Measurements from ENCODE around the gene MPPED2.

MPPED2 gene

DNA sequence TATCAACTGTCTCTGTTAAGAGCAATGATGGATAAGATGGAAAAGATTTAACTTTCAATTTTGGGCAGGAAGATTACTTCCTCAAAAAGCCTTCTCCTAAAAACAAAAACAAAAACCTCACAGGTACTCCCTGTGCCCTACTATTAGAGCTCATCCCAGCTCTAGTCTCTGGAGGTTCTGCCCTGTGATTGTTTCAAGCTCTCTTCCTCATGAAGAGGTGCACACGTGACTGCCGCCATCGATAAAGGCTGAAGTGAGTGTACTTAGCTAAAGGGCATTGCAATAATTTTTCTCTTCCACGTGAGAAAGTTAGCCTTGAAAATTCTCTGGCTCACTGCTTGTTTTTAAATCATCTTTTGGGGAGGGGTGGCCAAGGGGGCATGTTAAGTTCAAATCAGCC lies 36.6 kb downstream of the MPPED2 start:
- no peak overlapping the region for H3K27ac ChIP-seq
- TF ChIP-seq ZFX (IDR thresholded peaks at IDR 0.05): no peak
- TF ChIP-seq, protein P1, sequence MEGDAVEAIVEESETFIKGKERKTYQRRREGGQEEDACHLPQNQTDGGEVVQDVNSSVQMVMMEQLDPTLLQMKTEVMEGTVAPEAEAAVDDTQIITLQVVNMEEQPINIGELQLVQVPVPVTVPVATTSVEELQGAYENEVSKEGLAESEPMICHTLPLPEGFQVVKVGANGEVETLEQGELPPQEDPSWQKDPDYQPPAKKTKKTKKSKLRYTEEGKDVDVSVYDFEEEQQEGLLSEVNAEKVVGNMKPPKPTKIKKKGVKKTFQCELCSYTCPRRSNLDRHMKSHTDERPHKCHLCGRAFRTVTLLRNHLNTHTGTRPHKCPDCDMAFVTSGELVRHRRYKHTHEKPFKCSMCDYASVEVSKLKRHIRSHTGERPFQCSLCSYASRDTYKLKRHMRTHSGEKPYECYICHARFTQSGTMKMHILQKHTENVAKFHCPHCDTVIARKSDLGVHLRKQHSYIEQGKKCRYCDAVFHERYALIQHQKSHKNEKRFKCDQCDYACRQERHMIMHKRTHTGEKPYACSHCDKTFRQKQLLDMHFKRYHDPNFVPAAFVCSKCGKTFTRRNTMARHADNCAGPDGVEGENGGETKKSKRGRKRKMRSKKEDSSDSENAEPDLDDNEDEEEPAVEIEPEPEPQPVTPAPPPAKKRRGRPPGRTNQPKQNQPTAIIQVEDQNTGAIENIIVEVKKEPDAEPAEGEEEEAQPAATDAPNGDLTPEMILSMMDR (conservative IDR thresholded peaks at IDR 0.05): no peak

DNA sequence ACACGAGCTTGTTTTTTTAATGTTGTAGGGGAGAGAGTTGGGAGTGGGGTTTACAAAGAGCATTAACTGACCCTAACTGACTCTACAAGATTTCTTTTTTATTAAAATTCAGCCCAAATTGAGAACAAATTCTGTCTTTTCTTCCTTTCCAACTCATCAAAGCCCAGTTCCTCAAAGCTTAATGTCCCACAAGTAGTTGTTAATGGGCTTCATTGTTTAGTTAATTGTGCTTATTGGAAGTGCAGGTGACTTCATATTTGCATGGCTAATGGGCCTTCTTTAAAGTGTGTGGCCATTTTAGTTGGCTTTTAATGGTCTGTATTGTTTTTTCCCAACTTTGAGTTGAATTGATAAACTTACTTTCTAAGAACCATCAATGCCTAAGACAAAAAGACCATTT lies 39.8 kb downstream of the MPPED2 start:
- H3K27ac ChIP-seq: no peak overlapping the region
- TF ChIP-seq ZFX (IDR thresholded peaks at IDR 0.05): no peak

DNA sequence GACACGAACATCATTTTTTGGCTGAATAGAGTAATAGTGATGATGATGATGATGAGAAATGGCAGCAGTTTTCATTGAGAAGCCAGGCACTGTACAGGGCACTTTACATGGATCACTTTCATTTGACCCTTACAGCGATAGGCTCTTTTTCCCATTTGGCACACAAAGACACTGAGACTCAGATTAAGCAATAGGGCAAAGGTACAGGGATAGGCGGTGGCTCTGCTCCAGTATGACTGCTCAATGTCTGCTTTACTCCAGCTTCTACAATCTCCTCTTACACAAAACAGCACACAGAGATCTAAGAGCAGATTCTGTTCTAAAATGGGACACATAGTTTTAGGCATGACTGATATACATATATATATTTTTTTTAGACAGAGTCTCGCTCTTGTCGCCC lies 40.6 kb downstream of the MPPED2 start:
- TF ChIP-seq, protein P1 (conservative IDR thresholded peaks at IDR 0.05): no peak
- TF ChIP-seq ZFX (IDR thresholded peaks at IDR 0.05): no peak
- no peak overlapping the region for H3K27ac ChIP-seq

DNA sequence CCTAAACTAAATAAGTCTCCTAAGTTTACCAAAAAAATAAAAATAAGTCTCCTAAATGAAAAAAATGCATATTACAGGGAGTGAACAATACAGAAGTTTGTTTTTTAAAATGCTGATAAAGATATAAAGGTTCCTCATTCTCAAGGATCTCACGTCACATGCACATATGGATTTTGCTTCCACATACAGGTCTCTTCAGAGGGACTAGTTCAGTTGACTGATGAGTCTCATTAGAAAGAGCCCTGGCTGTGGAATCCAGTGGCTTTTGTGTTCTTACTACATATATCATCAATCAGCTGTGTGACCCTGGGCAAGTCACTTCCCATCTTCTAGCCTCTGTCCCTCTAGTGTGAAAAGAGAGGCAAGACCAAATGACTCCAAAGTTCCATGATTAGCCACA lies 43.1 kb downstream of the MPPED2 start:
- no peak overlapping the region for H3K27ac ChIP-seq
- TF ChIP-seq, protein P1 (conservative IDR thresholded peaks at IDR 0.05): no peak
- TF ChIP-seq ZFX (IDR thresholded peaks at IDR 0.05): no peak

DNA sequence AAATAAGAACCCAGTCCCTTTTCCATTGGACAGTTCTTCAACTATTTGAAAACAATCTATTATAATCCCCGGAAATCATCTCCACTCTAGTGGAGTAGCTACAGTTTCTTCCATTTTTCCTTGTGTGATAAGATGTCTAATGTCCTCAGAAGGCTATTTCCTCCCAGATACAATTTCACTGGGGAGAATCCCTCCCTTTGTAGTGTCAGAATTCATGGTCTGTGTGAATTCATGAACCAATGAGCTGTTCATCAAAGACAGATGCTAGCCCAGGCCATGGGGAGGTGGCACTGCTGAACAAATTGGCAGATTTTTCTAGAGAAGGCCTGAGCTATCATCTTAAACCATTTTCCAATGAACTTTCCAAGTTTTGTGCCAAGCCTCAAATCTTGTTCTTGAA lies 45.4 kb downstream of the MPPED2 start:
- no peak overlapping the region for H3K27ac ChIP-seq
- TF ChIP-seq ZFX (IDR thresholded peaks at IDR 0.05): no peak
- TF ChIP-seq, protein P1 (conservative IDR thresholded peaks at IDR 0.05): no peak

DNA sequence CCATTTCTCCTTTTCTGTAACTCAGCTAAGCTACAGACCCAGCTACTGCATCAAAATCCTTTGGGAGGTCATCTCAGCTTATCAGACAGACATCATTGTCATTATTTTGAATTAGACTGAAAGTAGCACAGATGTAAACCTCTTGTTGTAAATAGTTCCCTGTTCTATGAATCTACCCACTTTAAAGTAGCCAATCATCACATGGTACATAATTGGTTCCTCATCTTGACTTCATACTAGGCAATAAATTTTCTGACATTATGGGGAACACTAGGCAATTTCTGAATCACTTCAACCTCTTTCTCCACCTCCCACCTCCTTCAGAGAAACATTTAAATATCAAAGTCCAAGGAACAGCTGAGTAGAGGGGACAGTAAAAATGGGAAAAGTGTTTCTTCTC lies 47.9 kb downstream of the MPPED2 start:
- no peak overlapping the region for H3K27ac ChIP-seq
- TF ChIP-seq ZFX (IDR thresholded peaks at IDR 0.05): no peak
- TF ChIP-seq, protein P1 (conservative IDR thresholded peaks at IDR 0.05): no peak

DNA sequence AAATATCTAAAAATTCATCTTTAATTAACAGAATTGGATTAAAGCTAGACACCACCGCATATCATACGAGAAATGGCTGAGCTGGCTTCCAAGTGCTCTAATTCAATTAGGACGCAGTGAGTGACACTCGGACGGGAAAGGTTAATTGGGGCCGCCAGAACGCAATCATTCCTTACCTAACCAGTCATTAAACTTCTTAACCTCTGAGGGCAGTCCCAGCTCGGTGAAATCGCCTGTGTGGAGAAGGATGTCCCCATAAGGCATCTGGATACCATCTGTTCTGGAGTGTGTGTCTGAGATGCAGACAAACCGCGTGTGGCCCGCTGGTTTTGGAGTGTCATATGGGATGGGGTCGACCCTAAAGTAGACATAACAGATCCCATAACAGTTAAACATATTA lies 50.3 kb downstream of the MPPED2 start:
- H3K27ac ChIP-seq: no peak overlapping the region
- no peak for TF ChIP-seq ZFX (IDR thresholded peaks at IDR 0.05)
- TF ChIP-seq, protein P1 (conservative IDR thresholded peaks at IDR 0.05): no peak

DNA sequence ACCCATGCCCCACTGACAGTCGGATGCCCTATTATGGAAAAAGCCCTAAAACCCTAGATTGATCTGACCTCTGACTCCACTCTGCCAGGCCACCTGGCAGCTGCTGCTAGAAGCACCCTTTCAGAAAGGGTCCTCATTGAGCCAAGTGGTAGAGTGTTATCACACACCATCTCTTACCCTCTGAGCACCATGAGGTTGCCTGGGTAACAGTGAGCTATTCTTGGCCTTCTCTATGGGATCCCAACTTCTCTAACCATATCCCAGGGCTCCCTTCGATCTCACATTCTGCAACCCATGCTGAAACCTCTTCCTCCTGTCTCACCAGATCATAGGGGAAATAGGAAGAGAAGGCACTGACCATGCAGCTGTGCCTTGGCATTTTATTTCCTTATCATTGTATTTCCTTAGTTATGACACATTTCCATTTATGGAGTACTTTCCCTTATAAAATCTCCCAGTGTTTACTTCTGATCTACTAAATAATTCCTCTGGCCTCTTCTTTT lies 52.7 kb downstream of the MPPED2 start:
- H3K27ac ChIP-seq: no peak overlapping the region
- TF ChIP-seq ZFX (IDR thresholded peaks at IDR 0.05): no peak
- TF ChIP-seq, protein P1 (conservative IDR thresholded peaks at IDR 0.05): no peak
